Measurements from ENCODE around the gene MAD1L1. TPM values are rescaled to one million over a fixed set of nuclear protein-coding genes. Genes with fewer than 3 reads are reported as not detected.
"Not testable (repeated sequence)": the region's sequence is repeated elsewhere in the genome, so short reads cannot be mapped to it uniquely, and the experiment has no call there.

Gene MAD1L1
- total RNA-seq, 1 donor from 2014 or later = 32.7 TPM

DNA sequence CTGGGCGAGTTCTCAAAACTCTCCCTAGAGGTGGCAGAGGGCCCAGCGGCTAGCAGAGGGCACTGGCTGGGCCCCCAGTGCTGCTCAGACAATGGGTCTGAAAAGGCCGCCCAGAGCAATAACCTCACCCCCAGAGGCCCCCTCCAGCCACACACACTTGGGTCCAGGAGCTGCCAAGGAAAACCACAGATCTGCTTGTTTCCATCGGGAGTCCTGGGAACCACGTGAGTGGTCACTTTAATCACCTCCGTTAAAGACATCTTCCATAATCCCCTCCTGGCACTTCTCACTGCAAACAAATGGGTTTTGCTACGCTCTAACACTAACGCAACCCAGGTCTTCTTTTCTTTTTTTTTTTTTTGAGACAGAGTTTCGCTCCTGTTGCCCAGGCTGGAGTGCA is 39.3 kb upstream of the MAD1L1 start:
- H3K36me3 Mint-ChIP-seq (ENCODE audit: unreplicated experiment) = peaks cover 13% of the 10 kb centered on the region
- no peak overlapping the region for H3K4me3 Mint-ChIP-seq (ENCODE audit: unreplicated experiment)
- H3K9me3 Mint-ChIP-seq (ENCODE audit: unreplicated experiment) = no peaks in the 10 kb centered on the region
- TF ChIP-seq, protein P1, sequence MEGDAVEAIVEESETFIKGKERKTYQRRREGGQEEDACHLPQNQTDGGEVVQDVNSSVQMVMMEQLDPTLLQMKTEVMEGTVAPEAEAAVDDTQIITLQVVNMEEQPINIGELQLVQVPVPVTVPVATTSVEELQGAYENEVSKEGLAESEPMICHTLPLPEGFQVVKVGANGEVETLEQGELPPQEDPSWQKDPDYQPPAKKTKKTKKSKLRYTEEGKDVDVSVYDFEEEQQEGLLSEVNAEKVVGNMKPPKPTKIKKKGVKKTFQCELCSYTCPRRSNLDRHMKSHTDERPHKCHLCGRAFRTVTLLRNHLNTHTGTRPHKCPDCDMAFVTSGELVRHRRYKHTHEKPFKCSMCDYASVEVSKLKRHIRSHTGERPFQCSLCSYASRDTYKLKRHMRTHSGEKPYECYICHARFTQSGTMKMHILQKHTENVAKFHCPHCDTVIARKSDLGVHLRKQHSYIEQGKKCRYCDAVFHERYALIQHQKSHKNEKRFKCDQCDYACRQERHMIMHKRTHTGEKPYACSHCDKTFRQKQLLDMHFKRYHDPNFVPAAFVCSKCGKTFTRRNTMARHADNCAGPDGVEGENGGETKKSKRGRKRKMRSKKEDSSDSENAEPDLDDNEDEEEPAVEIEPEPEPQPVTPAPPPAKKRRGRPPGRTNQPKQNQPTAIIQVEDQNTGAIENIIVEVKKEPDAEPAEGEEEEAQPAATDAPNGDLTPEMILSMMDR (IDR thresholded peaks at IDR 0.05) = no peak
- no peak for DNase-seq (ENCODE audit: extremely low spot score, unreplicated experiment)
- H3K4me1 Mint-ChIP-seq (ENCODE audit: unreplicated experiment) = peaks cover 16% of the 10 kb centered on the region
- H3K27me3 Mint-ChIP-seq (ENCODE audit: unreplicated experiment) = no peaks in the 10 kb centered on the region
- H3K27ac Mint-ChIP-seq (ENCODE audit: unreplicated experiment) = no peak overlapping the region

GRCh38 chr7:2271273-2272026 is 38.7 kb upstream of the MAD1L1 start:
- no peak for DNase-seq (ENCODE audit: extremely low spot score, unreplicated experiment)
- H3K27ac Mint-ChIP-seq (ENCODE audit: unreplicated experiment) = no peak overlapping the region

DNA sequence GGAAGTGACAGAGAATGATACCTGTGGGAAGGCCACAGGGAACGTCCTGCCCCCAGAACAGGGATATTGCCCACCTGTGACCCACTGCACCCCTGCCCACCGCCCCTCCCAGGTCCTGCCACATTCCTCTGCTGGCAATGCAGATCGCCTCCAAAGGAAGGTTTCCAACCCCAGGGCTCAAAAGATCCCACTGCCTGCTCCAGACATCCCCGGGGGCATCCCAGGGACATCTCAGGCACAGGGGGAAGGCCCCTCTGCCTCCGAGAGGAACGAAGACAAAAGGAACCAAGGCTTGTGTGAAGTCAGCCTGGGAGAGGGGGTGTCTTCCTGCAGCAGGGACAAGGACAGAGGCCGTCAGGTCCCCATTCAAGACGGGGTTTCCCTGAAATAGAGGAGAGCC is 37.8 kb upstream of the MAD1L1 start:
- TF ChIP-seq, protein P1 (IDR thresholded peaks at IDR 0.05) = no peak
- no peak overlapping the region for H3K4me3 Mint-ChIP-seq (ENCODE audit: unreplicated experiment)
- H3K27ac Mint-ChIP-seq (ENCODE audit: unreplicated experiment) = no peak overlapping the region
- no peak for DNase-seq (ENCODE audit: extremely low spot score, unreplicated experiment)
- peaks cover 13% of the 10 kb centered on the region for H3K36me3 Mint-ChIP-seq (ENCODE audit: unreplicated experiment)
- no peaks in the 10 kb centered on the region for H3K9me3 Mint-ChIP-seq (ENCODE audit: unreplicated experiment)
- H3K27me3 Mint-ChIP-seq (ENCODE audit: unreplicated experiment) = no peaks in the 10 kb centered on the region
- H3K4me1 Mint-ChIP-seq (ENCODE audit: unreplicated experiment) = peaks cover 21% of the 10 kb centered on the region

More at GRCh38 chr7:2271273-2272026, 38.7 kb upstream of the MAD1L1 start:
- Mint-ChIP-seq H3K27me3 (ENCODE audit: unreplicated experiment) (no peaks in the 10 kb centered on the region), H3K4me3 (ENCODE audit: unreplicated experiment) (no peak overlapping the region), H3K9me3 (ENCODE audit: unreplicated experiment) (no peaks in the 10 kb centered on the region), H3K4me1 (ENCODE audit: unreplicated experiment) (peaks cover 21% of the 10 kb centered on the region), H3K36me3 (ENCODE audit: unreplicated experiment) (peaks cover 13% of the 10 kb centered on the region)
- TF ChIP-seq, protein P1 (IDR thresholded peaks at IDR 0.05) = no peak

DNA sequence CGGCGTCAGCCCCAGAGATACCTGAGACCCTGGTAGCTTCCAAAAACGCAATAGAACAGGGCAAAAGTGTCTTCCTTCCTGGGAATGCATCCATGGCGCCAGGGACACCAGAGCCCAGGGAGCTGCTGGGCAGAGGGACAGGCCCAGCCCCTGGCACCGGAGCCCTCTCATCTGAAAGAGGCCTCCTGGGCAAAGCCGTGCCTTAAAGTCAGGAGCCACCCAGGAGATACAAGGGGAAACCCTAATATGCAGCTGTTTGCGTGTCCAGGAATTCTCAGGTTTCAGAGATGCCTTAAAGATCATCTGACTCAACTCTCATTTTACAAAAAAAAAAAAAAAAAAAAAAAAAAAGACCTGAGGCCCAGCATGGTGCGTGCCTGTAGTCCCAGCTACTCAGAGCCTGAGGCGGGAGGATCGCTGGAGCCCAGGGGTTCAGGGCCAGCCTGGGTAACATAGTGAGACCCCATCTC is 37.3 kb upstream of the MAD1L1 start:
- Mint-ChIP-seq H3K36me3 (ENCODE audit: unreplicated experiment) (peaks cover 13% of the 10 kb centered on the region), H3K4me3 (ENCODE audit: unreplicated experiment) (no peak overlapping the region), H3K4me1 (ENCODE audit: unreplicated experiment) (peaks cover 21% of the 10 kb centered on the region), H3K27me3 (ENCODE audit: unreplicated experiment) (no peaks in the 10 kb centered on the region), H3K27ac (ENCODE audit: unreplicated experiment) (peak overlapping the region; percentile 53), H3K9me3 (ENCODE audit: unreplicated experiment) (no peaks in the 10 kb centered on the region)
- TF ChIP-seq, protein P1 (IDR thresholded peaks at IDR 0.05) = no peak
- no peak for DNase-seq (ENCODE audit: extremely low spot score, unreplicated experiment)

GRCh38 chr7:2269089-2269990 is 36.6 kb upstream of the MAD1L1 start:
- not testable (repeated sequence) for H3K27me3 Mint-ChIP-seq (ENCODE audit: unreplicated experiment); DNase-seq (ENCODE audit: extremely low spot score, unreplicated experiment); H3K9me3 Mint-ChIP-seq (ENCODE audit: unreplicated experiment); H3K4me3 Mint-ChIP-seq (ENCODE audit: unreplicated experiment)
- peaks cover 12% of the 10 kb centered on the region for H3K36me3 Mint-ChIP-seq (ENCODE audit: unreplicated experiment)
- peak overlapping the region; percentile 59 for H3K27ac Mint-ChIP-seq (ENCODE audit: unreplicated experiment)
- H3K4me1 Mint-ChIP-seq (ENCODE audit: unreplicated experiment) = peaks cover 21% of the 10 kb centered on the region

Measured in osteocyte (in vitro differentiated cells).